GM18520 (cell line): Measurements from ENCODE around the gene TCF12.

ENCODE experiments used
- ATAC-seq: cut with Tn5 transposase; IDR thresholded peaks from one replicate; pipeline ENCODE4 v1.9.1; 2021; ENCODE audit not compliant: unreplicated experiment

Gene TCF12

DNA sequence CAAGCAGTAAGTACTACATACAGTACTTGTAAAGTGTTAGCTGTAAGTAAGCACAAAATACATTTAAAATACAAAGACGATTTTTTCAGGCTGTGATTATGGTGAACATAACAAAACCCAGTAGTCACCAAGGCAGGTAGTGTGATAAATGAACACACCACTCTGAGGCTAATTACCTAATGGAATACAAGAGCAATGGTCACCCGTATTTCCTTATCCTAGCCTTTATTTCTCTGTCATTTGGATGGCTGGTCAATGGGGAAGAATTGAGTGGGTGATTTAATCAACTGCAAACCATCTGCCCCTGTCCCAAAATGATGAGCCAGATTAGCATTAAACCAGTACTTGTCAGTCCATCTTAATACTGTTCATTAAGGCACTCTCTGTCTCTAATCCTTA is 368.7 kb downstream of the TCF12 start:
- ATAC-seq: no peak

DNA sequence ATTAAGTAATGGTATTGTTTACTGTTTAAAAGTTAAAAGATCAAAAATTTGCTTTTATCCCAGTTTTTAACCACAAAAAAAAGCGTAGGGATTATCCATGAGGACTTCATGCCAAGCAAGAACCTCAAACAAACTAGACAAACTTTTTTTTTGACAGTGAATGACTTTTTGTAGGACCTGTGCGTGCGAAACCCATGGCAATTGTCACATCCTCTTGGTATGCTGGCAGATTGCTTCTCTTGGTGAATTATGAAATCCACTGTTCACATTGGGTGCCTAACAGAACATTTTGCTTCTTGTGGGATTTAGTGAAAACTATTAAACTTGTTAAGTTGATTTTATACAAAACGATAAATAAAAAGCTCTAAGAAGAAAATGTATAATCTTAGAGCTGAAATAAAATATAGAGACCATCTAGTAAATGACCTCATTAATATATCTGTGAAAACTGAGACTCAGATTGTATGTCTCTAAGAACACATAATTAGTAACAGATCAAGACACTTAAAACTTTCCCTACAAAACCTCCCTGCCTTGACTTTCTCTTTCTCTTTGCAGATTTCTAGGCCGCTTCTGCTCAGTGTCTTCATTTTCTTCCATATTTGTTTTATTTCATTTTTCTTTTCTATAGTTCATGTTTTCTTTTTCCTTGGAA is 370.6 kb downstream of the TCF12 start:
- ATAC-seq: no peak

GRCh38 chr15:57290187-57290586 is 371.7 kb downstream of the TCF12 start:
- no peak for ATAC-seq

DNA sequence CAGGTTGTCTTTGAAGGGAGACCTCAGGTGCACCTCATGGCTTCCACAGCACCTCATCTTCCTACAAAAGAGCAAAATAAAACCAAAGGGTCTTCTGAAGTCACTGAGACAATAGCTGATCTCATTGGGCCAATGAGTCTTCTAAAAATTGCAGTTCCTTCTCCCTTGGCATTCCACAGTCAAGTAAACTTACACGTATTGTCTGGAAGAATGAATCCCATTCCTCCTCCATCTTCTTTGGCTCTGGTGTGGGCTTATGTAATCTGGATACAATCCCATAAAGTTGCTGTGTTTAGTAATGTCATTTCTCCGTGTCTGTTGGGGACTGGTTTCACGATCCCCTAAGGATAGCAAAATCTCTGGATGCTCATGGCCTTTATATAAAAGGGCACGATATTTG is 372.4 kb downstream of the TCF12 start:
- ATAC-seq: no peak

DNA sequence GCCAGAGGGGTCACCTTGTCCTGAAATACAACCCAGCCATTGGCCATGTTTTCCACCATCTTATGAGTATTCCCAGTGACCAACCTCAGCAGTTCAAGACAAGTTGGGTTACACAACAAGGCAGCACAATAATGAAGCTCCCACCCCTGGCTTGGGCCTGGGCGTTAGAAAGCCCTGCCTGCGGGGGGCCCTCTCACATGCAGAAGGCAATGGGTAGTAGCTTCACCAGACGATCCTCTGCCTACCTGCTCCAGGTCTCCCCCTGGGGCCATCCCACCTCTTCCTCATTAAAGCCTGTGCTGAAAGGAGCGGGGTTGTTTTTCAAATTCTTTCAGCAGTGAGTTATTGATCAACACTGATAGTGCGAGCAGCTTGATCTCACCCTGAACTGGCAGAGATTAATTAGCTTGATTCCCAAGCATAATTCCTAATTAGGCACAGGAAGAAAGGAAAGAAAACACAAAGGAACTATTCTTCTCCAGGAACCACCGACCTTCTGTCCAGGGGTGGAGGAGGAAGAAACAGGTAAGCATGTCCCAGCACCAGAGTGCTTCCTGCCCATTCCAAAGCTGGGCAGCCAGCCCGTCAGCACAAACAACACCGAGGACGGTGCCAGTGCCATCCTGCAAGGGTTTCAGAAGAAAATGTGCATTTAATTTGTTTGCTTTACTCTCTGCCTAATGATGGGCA is 378.2 kb downstream of the TCF12 start:
- ATAC-seq: no peak

GRCh38 chr15:57297163-57297593 is 378.7 kb downstream of the TCF12 start:
- no peak for ATAC-seq

DNA sequence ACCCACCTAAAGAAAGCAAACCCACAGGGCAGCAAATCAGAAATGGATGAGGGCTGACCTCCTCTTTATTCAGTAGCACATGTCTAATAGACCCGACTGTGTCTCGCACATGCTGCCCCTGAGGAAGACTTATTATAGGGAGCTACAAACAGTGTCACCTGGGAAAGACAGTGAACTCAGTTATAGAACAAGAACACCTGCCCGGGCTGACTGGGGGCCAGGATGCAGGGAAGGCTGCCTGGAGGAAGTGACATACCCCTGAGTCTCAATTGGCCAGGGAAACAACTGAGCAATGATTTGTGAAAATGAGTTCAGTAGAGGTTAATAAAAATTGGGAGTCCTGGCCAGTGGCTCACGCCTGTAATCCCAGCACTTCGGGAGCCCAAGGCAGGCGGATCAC is 379.2 kb downstream of the TCF12 start:
- no peak for ATAC-seq

GRCh38 chr15:57298204-57298603 is 379.8 kb downstream of the TCF12 start:
- ATAC-seq: no peak

- no peak for ATAC-seq
Observed at GRCh38 chr15:57298843-57299550, 380.6 kb downstream of the TCF12 start.

DNA sequence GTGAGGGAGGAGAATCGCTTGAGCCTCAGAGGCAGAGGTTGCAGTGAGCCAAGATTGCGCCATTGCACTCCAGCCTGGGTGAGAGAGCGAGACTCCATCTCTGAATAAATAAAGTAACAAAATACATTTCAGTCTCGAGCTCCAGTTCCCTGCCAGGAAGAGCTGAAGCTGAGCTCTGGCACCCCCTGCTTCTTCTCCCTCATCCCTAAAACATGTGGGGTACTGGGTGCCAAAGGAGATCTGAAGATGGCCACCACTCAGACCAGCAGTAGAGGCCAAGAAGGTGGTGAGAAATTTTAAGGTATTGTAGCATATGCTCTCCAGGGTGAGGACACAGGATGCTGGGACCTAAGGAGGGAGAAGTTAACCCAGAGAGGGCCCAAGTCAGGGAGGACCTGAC is 382.9 kb downstream of the TCF12 start:
- no peak for ATAC-seq

DNA sequence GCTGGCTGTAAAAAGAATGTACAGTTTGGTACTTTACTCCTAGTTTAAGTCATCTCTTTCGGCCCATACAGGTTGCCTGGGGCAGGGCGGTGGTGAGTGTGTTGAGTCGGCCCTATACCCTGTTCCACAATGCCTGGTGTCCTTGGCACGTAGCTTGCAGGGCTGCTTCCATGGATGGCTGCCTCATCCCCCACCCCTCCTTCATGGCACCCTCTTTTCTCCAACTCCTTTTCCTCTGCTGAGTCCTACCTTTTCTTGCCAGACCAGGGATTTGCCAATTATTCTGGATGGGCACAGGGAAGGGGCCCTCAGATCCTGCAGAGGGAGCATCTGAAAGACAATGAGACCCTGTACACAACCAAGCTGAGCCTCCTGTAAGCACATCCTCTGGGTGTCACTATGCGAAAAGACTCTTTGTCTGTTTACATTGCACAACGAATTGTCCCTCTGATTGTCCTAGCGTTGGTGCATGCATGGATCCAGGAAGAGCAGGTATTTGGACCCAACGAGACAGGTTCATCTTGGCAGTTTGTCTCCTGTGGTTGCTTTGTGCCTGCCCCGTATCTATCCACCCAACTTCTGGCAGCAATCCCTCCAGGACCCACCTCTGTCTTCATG is 384.3 kb downstream of the TCF12 start:
- no peak for ATAC-seq

DNA sequence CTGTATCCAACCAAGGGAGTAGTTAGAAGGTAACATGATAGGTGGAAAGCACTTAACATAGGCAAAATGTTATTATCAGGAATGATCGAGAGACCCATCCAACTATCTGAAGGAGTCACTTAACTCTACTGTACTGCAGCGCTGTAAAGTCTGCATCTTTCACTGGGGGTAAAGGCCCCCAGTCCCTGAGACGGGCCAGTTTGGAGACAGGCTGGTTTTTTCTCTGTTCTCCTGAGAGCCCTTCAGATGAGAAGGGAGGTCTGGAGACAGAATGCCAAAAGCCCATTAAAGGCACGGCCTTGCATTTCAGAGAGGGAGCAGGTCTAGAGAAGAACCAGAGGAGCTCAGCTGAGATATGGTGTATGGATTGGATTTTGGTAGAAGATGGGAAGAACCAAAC is 386.6 kb downstream of the TCF12 start:
- ATAC-seq: no peak

GRCh38 chr15:57306161-57306943 is 387.9 kb downstream of the TCF12 start:
- no peak for ATAC-seq

GRCh38 chr15:57306944-57307411 is 388.5 kb downstream of the TCF12 start:
- no peak for ATAC-seq

- ATAC-seq: no peak
Observed at GRCh38 chr15:57307527-57308169, 389.2 kb downstream of the TCF12 start.

DNA sequence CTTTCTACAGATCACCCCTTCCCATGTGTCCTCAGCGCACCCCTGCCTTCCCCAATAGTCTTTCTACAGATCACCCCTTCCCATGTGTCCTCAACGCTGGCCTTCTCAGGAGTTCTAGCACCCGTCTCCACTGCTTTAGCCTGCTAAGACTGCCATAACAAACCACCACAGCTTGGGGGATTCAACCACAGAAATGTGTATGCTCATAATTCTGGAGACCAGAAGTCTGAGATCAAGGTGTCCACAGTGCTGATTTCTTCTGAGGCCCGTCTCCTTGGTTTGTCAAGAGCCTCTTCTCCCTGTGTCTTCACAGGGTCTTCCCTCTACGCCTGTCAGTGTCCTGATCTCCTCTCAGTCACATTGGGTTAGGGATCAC is 389.7 kb downstream of the TCF12 start:
- ATAC-seq: no peak

- no peak for ATAC-seq
Observed at GRCh38 chr15:57309856-57310760, 391.7 kb downstream of the TCF12 start.

DNA sequence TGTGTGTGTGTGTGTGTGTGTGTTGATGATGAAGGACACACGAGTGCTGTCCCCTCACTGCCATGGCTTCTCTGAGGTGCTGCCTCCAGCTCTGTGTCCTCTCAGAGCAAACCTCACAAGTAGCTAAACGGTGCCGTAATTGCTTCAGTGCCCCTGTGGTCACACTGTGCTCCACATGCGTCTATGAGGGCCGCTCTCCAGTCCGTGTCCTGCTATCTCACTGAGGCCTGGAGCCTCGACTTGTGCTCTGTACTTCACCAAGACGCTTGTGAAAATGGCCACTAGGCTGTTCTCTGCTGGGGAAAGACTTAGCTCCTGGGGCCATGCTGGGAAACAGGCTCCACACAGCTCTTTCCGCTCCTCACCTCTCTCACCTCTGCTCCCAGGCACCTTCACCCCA is 392.4 kb downstream of the TCF12 start:
- no peak for ATAC-seq

- no peak for ATAC-seq
Observed at GRCh38 chr15:57312006-57312317, 393.5 kb downstream of the TCF12 start.
